ENCODE results near the gene BIN1.

- TF ChIP-seq REST (IDR thresholded peaks at IDR 0.05; ENCODE audit: borderline replicate concordance) = no peak
- no peak for TF ChIP-seq CTCF (IDR thresholded peaks at IDR 0.05; ENCODE audit: poor library complexity, severe bottlenecking)
- no peak for TF ChIP-seq SMC3 (conservative IDR thresholded peaks at IDR 0.05; ENCODE audit: poor library complexity)
- no peak for TF ChIP-seq POLR2AphosphoS5 (IDR thresholded peaks at IDR 0.05)
- TF ChIP-seq EZH2 (IDR thresholded peaks at IDR 0.05; ENCODE audit: borderline replicate concordance, insufficient read depth, low read length, poor library complexity, severe bottlenecking) = no peak
- no peak for TF ChIP-seq EP300 (conservative IDR thresholded peaks at IDR 0.05; ENCODE audit: poor library complexity, severe bottlenecking)
These were observed 42.4 kb upstream of the BIN1 start for GRCh38 chr2:127149384-127149783.
